ENCODE measurements around the gene CACNA1C. TPM values are rescaled to one million over a fixed set of nuclear protein-coding genes. Genes with fewer than 3 reads are reported as not detected.

Gene CACNA1C
- total and polyA plus RNA-seq, 10 of the 15 experiments (the other 5 are each of a cell fraction or from before 2014, with no cell fraction given) = under 0.01 to 0.15 (median 0.09) TPM; not detected in 5

- Histone ChIP-seq H3K27me3 (replicated peaks in 1 of 2; ENCODE audit: control insufficient read depth in 2 of 2, insufficient read depth in 2 of 2, low read length in 1 of 2) (no peaks in the 10 kb centered on the region; a peak in 1 of 4 replicates), H3K9ac (ENCODE audit: control insufficient read depth, insufficient read depth, low read length) (no peak overlapping the region), H4K20me1 (ENCODE audit: control insufficient read depth, insufficient read depth) (no peaks in the 10 kb centered on the region), H3K27ac (ENCODE audit: control insufficient read depth, insufficient read depth) (peak overlapping the region; percentile 54; the same call in 1 of the 2 replicates), H3K9me3 (replicated peaks; ENCODE audit: control insufficient read depth, insufficient read depth, low read length) (no peaks in the 10 kb centered on the region; the same call in 2 of the 3 replicates), H3K4me1 (ENCODE audit: control insufficient read depth, insufficient read depth, low read length) (peaks cover 55% of the 10 kb centered on the region), H3K79me2 (ENCODE audit: control insufficient read depth, insufficient read depth, low read length) (no peaks in the 10 kb centered on the region), H3K36me3 (ENCODE audit: control insufficient read depth in 2 of 2, insufficient read depth in 2 of 2, low read length in 1 of 2) (no peaks in the 10 kb centered on the region), H2AFZ (ENCODE audit: control insufficient read depth, low read depth, low read length) (no peak overlapping the region), H3K4me2 (ENCODE audit: control insufficient read depth, insufficient read depth) (peak overlapping the region; percentile 74), H3K4me3 (no peak overlapping the region)
- 10% methylated on average over 7 of the region's 7 CpGs for WGBS (ENCODE audit: insufficient coverage, insufficient replicate concordance, low lambda C conversion rate, missing lambda C conversion rate)
- intact Hi-C loops (cut with micrococcal nuclease; ENCODE audit: unreplicated experiment) = no loop called here
- ChIA-PET SMC1A (ENCODE audit: uncharacterized antibody, unreplicated experiment) (interaction anchor here (1.1 kb wide), 1 partner anchor 9 kb away, joined by 3 read pairs; no protein-coding TSS in a partner anchor), RAD21 (ENCODE audit: unreplicated experiment) (no interaction called here), CTCF (interaction anchor here (1.0 kb wide), 2 partner anchors 17 to 90 kb away, joined by 3 to 4 read pairs; no protein-coding TSS in a partner anchor), POLR2A (no interaction called here)
- DNase-seq (ENCODE audit: low read depth, low spot score) = peak; percentile 72
- in situ Hi-C loops (cut with MboI) = no loop called here
- peak; percentile 87 for ATAC-seq
- no TSS peak for BruUV-seq (replicated peaks)
- FAIRE-seq = peak; percentile 18
- TF ChIP-seq FOXM1 (IDR thresholded peaks at IDR 0.05; ENCODE audit: low read depth, low read length) (peak; percentile 79), NFYB (IDR thresholded peaks at IDR 0.05; ENCODE audit: insufficient read depth, low read depth, low read length) (no peak), PKNOX1 (IDR thresholded peaks at IDR 0.05) (peak; percentile 56), TCF3 (IDR thresholded peaks at IDR 0.05; ENCODE audit: borderline replicate concordance, insufficient read depth, low read depth, low read length) (0 out of 2 replicates have a peak, but pooled peaks have one; percentile 12), MTA2 (IDR thresholded peaks at IDR 0.05; ENCODE audit: low read depth) (peak; percentile 94), CTCF (IDR thresholded peaks at IDR 0.05 in 2 of 3, conservative IDR thresholded peaks at IDR 0.05 in 1 of 3; ENCODE audit: control insufficient read depth in 2 of 3, extremely low read depth in 1 of 3, insufficient read depth in 1 of 3, low read depth in 3 of 3, low read length in 3 of 3) (no peak), RUNX3 (IDR thresholded peaks at IDR 0.05; ENCODE audit: low read length) (peak; percentile 99), MTA3 (IDR thresholded peaks at IDR 0.05; ENCODE audit: borderline replicate concordance, low read length) (peak; percentile 75; the same call in 1 of the 2 replicates), BMI1 (IDR thresholded peaks at IDR 0.05; ENCODE audit: borderline replicate concordance) (peak; percentile 78), EED (IDR thresholded peaks at IDR 0.05; ENCODE audit: low read depth) (peak; percentile 54), MEF2B (IDR thresholded peaks at IDR 0.05; ENCODE audit: partially characterized antibody, poor library complexity, severe bottlenecking) (peak; percentile 79), SPI1 (IDR thresholded peaks at IDR 0.05; ENCODE audit: borderline replicate concordance, insufficient read depth, low read depth, low read length) (peak; percentile 85; the same call in 1 of the 2 replicates), TBL1XR1 (IDR thresholded peaks at IDR 0.05; ENCODE audit: low read depth, low read length) (peak; percentile 86; the same call in 1 of the 2 replicates), IKZF1 (conservative IDR thresholded peaks at IDR 0.05) (peak; percentile 96), POLR2AphosphoS5 (IDR thresholded peaks at IDR 0.05; ENCODE audit: low read length) (no peak)
- TF ChIP-seq, protein P1, sequence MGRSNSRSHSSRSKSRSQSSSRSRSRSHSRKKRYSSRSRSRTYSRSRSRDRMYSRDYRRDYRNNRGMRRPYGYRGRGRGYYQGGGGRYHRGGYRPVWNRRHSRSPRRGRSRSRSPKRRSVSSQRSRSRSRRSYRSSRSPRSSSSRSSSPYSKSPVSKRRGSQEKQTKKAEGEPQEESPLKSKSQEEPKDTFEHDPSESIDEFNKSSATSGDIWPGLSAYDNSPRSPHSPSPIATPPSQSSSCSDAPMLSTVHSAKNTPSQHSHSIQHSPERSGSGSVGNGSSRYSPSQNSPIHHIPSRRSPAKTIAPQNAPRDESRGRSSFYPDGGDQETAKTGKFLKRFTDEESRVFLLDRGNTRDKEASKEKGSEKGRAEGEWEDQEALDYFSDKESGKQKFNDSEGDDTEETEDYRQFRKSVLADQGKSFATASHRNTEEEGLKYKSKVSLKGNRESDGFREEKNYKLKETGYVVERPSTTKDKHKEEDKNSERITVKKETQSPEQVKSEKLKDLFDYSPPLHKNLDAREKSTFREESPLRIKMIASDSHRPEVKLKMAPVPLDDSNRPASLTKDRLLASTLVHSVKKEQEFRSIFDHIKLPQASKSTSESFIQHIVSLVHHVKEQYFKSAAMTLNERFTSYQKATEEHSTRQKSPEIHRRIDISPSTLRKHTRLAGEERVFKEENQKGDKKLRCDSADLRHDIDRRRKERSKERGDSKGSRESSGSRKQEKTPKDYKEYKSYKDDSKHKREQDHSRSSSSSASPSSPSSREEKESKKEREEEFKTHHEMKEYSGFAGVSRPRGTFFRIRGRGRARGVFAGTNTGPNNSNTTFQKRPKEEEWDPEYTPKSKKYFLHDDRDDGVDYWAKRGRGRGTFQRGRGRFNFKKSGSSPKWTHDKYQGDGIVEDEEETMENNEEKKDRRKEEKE (IDR thresholded peaks at IDR 0.05) = no peak
- TF ChIP-seq, protein P2, sequence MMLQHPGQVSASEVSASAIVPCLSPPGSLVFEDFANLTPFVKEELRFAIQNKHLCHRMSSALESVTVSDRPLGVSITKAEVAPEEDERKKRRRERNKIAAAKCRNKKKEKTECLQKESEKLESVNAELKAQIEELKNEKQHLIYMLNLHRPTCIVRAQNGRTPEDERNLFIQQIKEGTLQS (IDR thresholded peaks at IDR 0.05; ENCODE audit: borderline replicate concordance, extremely low read depth, low read depth, low read length) = no peak
Observed at GRCh38 chr12:2378835-2379330, 326.1 kb downstream of the CACNA1C start.

Measured in GM12878 (cell line).